Fibroblast of lung (primary cell): ENCODE measurements around the gene ZBTB9. TPM values are rescaled to one million over a fixed set of nuclear protein-coding genes. Genes with fewer than 3 reads are reported as not detected.

Source experiments
- DNase-seq, 2 donors: peaks; one replicate each; pipeline versions ENCODE4 v3.0.0 to v3.0.0-alpha.2; 2010; ENCODE audit warnings: low read depth in 2 of 2
- H2AFZ ChIP-seq: 2 replicates; pipeline ENCODE4 v1.5.1; 2012; ENCODE audit warnings: low read length, control low read depth, inconsistent platforms
- H3K27ac ChIP-seq: 2 replicates; pipeline ENCODE4 v1.5.1; 2011; ENCODE audit warnings: low read length, control low read depth; ENCODE audit not compliant: insufficient read depth
- H3K27me3 ChIP-seq: 2 replicates; pipeline ENCODE4 v1.5.1; 2011; ENCODE audit warnings: mild to moderate bottlenecking, low read length; ENCODE audit not compliant: control insufficient read depth, insufficient read depth
- H3K36me3 ChIP-seq: 2 replicates; pipeline ENCODE4 v1.5.1; 2011; ENCODE audit warnings: low read length; ENCODE audit not compliant: control insufficient read depth, insufficient read depth
- H3K4me1 ChIP-seq: 2 replicates; pipeline ENCODE4 v1.5.1; 2011; ENCODE audit warnings: low read length; ENCODE audit not compliant: control insufficient read depth, insufficient read depth; ENCODE audit errors: extremely low read depth
- H3K4me2 ChIP-seq: 2 replicates; pipeline ENCODE4 v1.5.1; 2011; ENCODE audit warnings: low read length, control low read depth; ENCODE audit not compliant: insufficient read depth; ENCODE audit errors: extremely low read depth
- H3K4me3 ChIP-seq, 4 experiments: fragments of 200-600 bp in 1 of 4; sonication (generic) in 1 of 4; replicated peaks in 1 of 4; 2 replicates each; pipeline ENCODE4 v1.5.1; 2011 to 2016; ENCODE audit warnings: low read length in 4 of 4, low read depth in 3 of 4, mild to moderate bottlenecking in 3 of 4, control low read depth in 2 of 4, inconsistent platforms in 1 of 4, mixed read lengths in 1 of 4; ENCODE audit not compliant: insufficient read depth in 1 of 4; ENCODE audit errors: control extremely low read depth in 1 of 4
- H3K79me2 ChIP-seq: 2 replicates; pipeline ENCODE4 v1.5.1; 2012; ENCODE audit warnings: mild to moderate bottlenecking, low read length, inconsistent platforms; ENCODE audit not compliant: control insufficient read depth, insufficient read depth
- H3K9ac ChIP-seq: 2 replicates; pipeline ENCODE4 v1.5.1; 2011; ENCODE audit warnings: mild to moderate bottlenecking, low read length, control low read depth; ENCODE audit not compliant: insufficient read depth
- H3K9me3 ChIP-seq: 2 replicates; pipeline ENCODE4 v1.5.1; 2012; ENCODE audit warnings: low read depth, low read length; ENCODE audit not compliant: control insufficient read depth, insufficient read depth
- H4K20me1 ChIP-seq: 2 replicates; pipeline ENCODE4 v1.5.1; 2011; ENCODE audit warnings: low read length; ENCODE audit not compliant: control insufficient read depth, insufficient read depth; ENCODE audit errors: extremely low read depth
- CTCF ChIP-seq, 2 donors: IDR thresholded peaks in 1 of 2; conservative IDR thresholded peaks in 1 of 2; 1 replicate in 1 of 2; 2 replicates in 1 of 2; pipeline ENCODE4 v1.5.1; 2011 to 2012; ENCODE audit warnings: low read length in 2 of 2, control low read depth in 1 of 2, inconsistent platforms in 1 of 2, low read depth in 1 of 2, mild to moderate bottlenecking in 1 of 2
- EZH2 ChIP-seq: IDR thresholded peaks from 2 replicates; pipeline ENCODE4 v1.5.1; 2012; ENCODE audit warnings: low read length, control low read depth, mild to moderate bottlenecking; ENCODE audit errors: missing control alignments
- polyA plus RNA-seq, 2 donors: library from polyadenylated mRNA; depleted of rRNA in 1 of 2; stranded (reverse) in 1 of 2; unstranded in 1 of 2; fragments of >200 nt; gene quantifications; 2 replicates each; pipeline ENCODE4 v1.2.1, GENCODE V29; 2011 to 2012; ENCODE audit warnings: missing spikeins in 1 of 2
- total RNA-seq: library from RNA; depleted of rRNA; stranded (reverse); fragments of >200 nt; gene quantifications from 2 replicates; pipeline ENCODE4 v1.2.1, GENCODE V29; 2014

Gene ZBTB9
- total and polyA plus RNA-seq, 2 donors (not counting 1 experiment from before 2014, with no cell fraction given), result 4.1 to 5.2 TPM

DNA sequence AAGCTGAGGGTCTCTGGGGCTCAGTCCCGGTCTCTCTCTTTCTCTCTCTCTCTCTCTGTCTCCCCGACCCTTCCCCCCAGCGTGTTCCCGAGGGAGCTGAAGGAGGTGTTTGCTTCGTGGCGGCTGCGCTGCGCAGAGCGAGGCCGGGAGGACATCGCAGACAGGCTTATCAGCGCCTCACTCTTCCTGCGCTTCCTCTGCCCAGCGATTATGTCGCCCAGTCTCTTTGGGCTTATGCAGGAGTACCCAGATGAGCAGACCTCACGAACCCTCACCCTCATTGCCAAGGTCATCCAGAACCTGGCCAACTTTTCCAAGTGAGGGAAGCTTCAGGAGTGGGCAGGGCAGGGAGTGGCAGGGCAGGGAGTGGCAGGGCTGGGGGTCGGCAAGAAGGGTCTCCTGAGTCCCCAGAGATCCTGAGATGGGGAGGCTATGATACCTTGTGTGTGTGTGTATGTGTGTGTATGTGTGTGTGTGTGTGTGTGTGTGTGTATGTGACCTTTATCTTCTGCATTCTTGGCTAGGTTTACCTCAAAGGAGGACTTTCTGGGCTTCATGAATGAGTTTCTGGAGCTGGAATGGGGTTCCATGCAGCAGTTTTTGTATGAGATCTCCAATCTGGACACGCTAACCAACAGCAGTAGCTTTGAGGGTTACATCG, 13.6 kb upstream of the ZBTB9 start:
- no peaks in the 10 kb centered on the region for H3K4me1 ChIP-seq
- DNase-seq, result no peak
- peaks cover 29% of the 10 kb centered on the region for H3K36me3 ChIP-seq
- no peaks in the 10 kb centered on the region for H3K79me2 ChIP-seq
- TF ChIP-seq CTCF (conservative IDR thresholded peaks at IDR 0.05 in 1 of 2, IDR thresholded peaks at IDR 0.05 in 1 of 2; ENCODE audit: low read depth in 1 of 2, low read length in 2 of 2) (no peak), EZH2 (no peak)
- no peak overlapping the region for H3K9ac ChIP-seq
- H3K27me3 ChIP-seq, result no peaks in the 10 kb centered on the region
- H3K27ac ChIP-seq, result no peak overlapping the region
- H4K20me1 ChIP-seq, result no peaks in the 10 kb centered on the region
- no peaks in the 10 kb centered on the region for H3K9me3 ChIP-seq
- H3K4me2 ChIP-seq, result no peak overlapping the region
- no peak overlapping the region for H3K4me3 ChIP-seq
- no peak overlapping the region for H2AFZ ChIP-seq

GRCh38 chr6:33441457-33441856, 12.9 kb upstream of the ZBTB9 start:
- DNase-seq, result no peak
- no peaks in the 10 kb centered on the region for H3K4me1 ChIP-seq
- no peak overlapping the region for H3K4me3 ChIP-seq
- H3K9me3 ChIP-seq, result no peaks in the 10 kb centered on the region
- no peak overlapping the region for H2AFZ ChIP-seq
- H3K27me3 ChIP-seq, result no peaks in the 10 kb centered on the region
- H3K36me3 ChIP-seq, result peaks cover 29% of the 10 kb centered on the region
- no peak overlapping the region for H3K9ac ChIP-seq
- H3K4me2 ChIP-seq, result no peak overlapping the region
- no peak overlapping the region for H3K27ac ChIP-seq
- no peaks in the 10 kb centered on the region for H3K79me2 ChIP-seq
- no peaks in the 10 kb centered on the region for H4K20me1 ChIP-seq
- TF ChIP-seq CTCF (conservative IDR thresholded peaks at IDR 0.05 in 1 of 2, IDR thresholded peaks at IDR 0.05 in 1 of 2; ENCODE audit: low read depth in 1 of 2, low read length in 2 of 2) (no peak), EZH2 (no peak)

- Histone ChIP-seq H4K20me1 (no peaks in the 10 kb centered on the region), H3K9me3 (no peaks in the 10 kb centered on the region), H3K4me3 (no peak overlapping the region), H3K27me3 (no peaks in the 10 kb centered on the region), H3K4me1 (no peaks in the 10 kb centered on the region), H3K36me3 (peaks cover 25% of the 10 kb centered on the region), H3K9ac (no peak overlapping the region), H2AFZ (no peak overlapping the region), H3K4me2 (no peak overlapping the region), H3K27ac (no peak overlapping the region), H3K79me2 (no peaks in the 10 kb centered on the region)
- TF ChIP-seq EZH2 (no peak), CTCF (conservative IDR thresholded peaks at IDR 0.05 in 1 of 2, IDR thresholded peaks at IDR 0.05 in 1 of 2; ENCODE audit: low read depth in 1 of 2, low read length in 2 of 2) (no peak)
- DNase-seq, result no peak
Measured at GRCh38 chr6:33442283-33442682, 12.1 kb upstream of the ZBTB9 start.
